Fibroblast of lung (primary cell): ENCODE results near the gene KLHL21.

Experiments
- CTCF ChIP-seq, 2 donors: IDR thresholded peaks in 1 of 2; conservative IDR thresholded peaks in 1 of 2; 1 replicate in 1 of 2; 2 replicates in 1 of 2; pipeline ENCODE4 v1.5.1; 2011 to 2012; ENCODE audit warnings: low read length in 2 of 2, control low read depth in 1 of 2, inconsistent platforms in 1 of 2, low read depth in 1 of 2, mild to moderate bottlenecking in 1 of 2
- EZH2 ChIP-seq: IDR thresholded peaks from 2 replicates; pipeline ENCODE4 v1.5.1; 2012; ENCODE audit warnings: low read length, control low read depth, mild to moderate bottlenecking; ENCODE audit errors: missing control alignments

- TF ChIP-seq CTCF (conservative IDR thresholded peaks at IDR 0.05 in 1 of 2, IDR thresholded peaks at IDR 0.05 in 1 of 2; ENCODE audit: low read depth in 1 of 2, low read length in 2 of 2) (no peak), EZH2 (no peak)
Observed at GRCh38 chr1:6635910-6636760, 33.5 kb upstream of the KLHL21 start.
